Astrocyte of the spinal cord (primary cell): Measurements from ENCODE around the gene KRT40.

Experiments
- DNase-seq: peaks from one replicate; pipeline ENCODE4 v3.0.0; 2011; ENCODE audit warnings: low read depth, low spot score
- H3K4me3 ChIP-seq: 2 replicates; pipeline ENCODE4 v1.5.1; 2011; ENCODE audit warnings: low read depth, mild to moderate bottlenecking, low read length, moderate library complexity
- CTCF ChIP-seq: IDR thresholded peaks from 2 replicates; pipeline ENCODE4 v1.5.1; 2012; ENCODE audit warnings: low read depth, mild to moderate bottlenecking, low read length, inconsistent platforms
- in situ Hi-C: cut with HindIII; loops from 2 replicates; pipeline ENCODE4 v1.10.0; 2017; ENCODE audit warnings: low sequenced_read_pairs

KRT40 gene

GRCh38 chr17:41010441-41010840, 26.3 kb upstream of the KRT40 start:
- in situ Hi-C loops = no loop called here

GRCh38 chr17:41009936-41010335, 25.8 kb upstream of the KRT40 start:
- no peak for TF ChIP-seq CTCF

More at GRCh38 chr17:41010441-41010840, 26.3 kb upstream of the KRT40 start:
- DNase-seq = no peak
- no peak for TF ChIP-seq CTCF
- no peak overlapping the region for H3K4me3 ChIP-seq

GRCh38 chr17:41009301-41009760, 25.2 kb upstream of the KRT40 start:
- TF ChIP-seq CTCF = no peak
- in situ Hi-C loops = no loop called here

More at GRCh38 chr17:41009936-41010335, 25.8 kb upstream of the KRT40 start:
- in situ Hi-C loops = no loop called here
- no peak for DNase-seq
- no peak overlapping the region for H3K4me3 ChIP-seq

GRCh38 chr17:41008811-41009210, 24.7 kb upstream of the KRT40 start, which contains the start of gene KRTAP3-1:
KRTAP3-1 (minus strand) TSS chr17:41009128; CDS start chr17:41009074, 54 bp downstream.
- in situ Hi-C loops = no loop called here
- DNase-seq = no peak
- no peak for TF ChIP-seq CTCF
- no peak within 1 kb of the TSS for H3K4me3 ChIP-seq

More at GRCh38 chr17:41009301-41009760, 25.2 kb upstream of the KRT40 start:
- DNase-seq = no peak
- no peak overlapping the region for H3K4me3 ChIP-seq

- no peak for TF ChIP-seq CTCF
- DNase-seq = no peak
- H3K4me3 ChIP-seq = no peak overlapping the region
- in situ Hi-C loops = no loop called here
These were observed 20.3 kb upstream of the KRT40 start for GRCh38 chr17:41004397-41004796.

- in situ Hi-C loops = no loop called here
- no peak for TF ChIP-seq CTCF
- no peak overlapping the region for H3K4me3 ChIP-seq
- DNase-seq = no peak
These were observed 19.8 kb upstream of the KRT40 start for GRCh38 chr17:41003926-41004325.
